Measurements from ENCODE around the gene ULK1.
A peak's percentile ranks its signal among the peaks of the same experiment; 100 is the strongest.

Gene ULK1

DNA sequence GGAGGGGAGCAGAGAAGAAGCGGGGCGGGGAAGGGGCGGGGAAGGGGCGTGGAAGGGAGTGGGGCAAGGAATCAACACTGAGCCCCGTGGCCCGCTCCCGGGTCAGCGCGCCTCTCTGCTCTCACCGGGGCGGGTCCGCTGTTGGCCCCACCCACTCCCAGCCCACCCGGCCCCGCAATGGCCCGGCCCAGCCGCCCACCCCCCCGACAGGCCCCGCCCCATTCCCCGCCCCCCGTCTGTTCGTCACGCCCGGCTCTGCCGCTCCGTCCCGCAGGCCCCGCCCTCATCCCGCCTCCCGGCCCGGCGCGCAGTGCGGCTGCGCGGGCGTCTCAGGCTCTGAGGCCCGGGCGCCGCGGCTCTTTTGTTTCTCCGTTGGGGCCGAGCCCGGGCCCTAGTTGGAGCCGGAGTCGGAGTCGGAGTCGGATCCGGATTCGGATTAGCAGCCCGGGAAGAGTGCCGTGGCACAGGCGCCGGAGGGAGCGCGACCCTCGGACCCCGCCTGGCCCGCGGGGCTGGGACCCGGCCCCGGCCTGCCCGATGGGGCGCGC is at the start of gene ULK1:
TSS of gene ULK1 (plus strand) at position 310 of the 548 bp plus-strand sequence. CDS start 380 bp downstream, outside the sequence.
- H3K9me3 Mint-ChIP-seq = no peaks in the 10 kb centered on the region
- H3K4me1 Mint-ChIP-seq (ENCODE audit: low read depth) = peaks cover 27% of the 10 kb centered on the region
- H3K27ac Mint-ChIP-seq = peak within 1 kb of the TSS; percentile 87
- peaks cover 33% of the 10 kb centered on the region for H3K36me3 Mint-ChIP-seq (ENCODE audit: low read depth)
- peak within 1 kb of the TSS; percentile 83 for H3K4me3 Mint-ChIP-seq
- H3K27me3 Mint-ChIP-seq = peaks cover 6% of the 10 kb centered on the region
- intact Hi-C loops (cut with micrococcal nuclease) = loop anchor here (2.0 to 10.0 kb wide), 3 partner anchors 16 to 60 kb away; partner anchors contain the start of gene PUS1

DNA sequence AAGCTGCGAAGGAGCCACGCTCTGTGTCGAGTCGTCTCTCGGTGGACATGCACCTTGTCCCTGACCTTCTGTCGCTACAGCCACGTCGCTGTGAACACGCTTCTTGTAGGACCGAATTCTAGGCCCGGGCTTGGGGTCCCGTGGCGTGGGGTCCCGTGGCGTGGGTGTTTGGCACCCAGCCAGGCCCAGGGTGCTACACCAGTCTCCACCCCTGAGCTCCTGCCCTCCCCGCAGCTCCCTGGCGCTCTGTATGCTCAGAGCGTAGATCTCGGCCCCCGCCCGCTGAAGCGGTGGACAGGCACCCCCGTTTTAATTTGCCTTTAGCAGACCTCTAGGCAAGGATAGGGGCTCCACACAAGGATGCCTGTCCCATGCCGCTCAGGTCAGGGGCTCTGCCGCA is 49.8 kb upstream of the ULK1 start:
- Mint-ChIP-seq H3K27ac (no peak overlapping the region), H3K27me3 (no peaks in the 10 kb centered on the region)

DNA sequence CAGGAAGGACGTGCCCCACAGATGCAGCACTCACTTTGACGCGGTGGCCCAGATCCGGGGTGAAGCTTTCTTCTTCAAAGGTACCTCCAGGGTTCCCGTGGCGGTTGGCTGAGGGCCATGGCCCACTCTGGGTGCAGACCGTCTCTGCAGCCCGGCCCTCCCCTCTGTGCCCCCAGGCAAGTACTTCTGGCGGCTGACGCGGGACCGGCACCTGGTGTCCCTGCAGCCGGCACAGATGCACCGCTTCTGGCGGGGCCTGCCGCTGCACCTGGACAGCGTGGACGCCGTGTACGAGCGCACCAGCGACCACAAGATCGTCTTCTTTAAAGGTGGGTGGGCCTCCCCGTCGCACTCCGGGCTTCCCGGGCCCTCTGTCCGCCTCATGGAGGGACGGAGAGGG is 49.3 kb upstream of the ULK1 start:
- H3K27me3 Mint-ChIP-seq = no peaks in the 10 kb centered on the region
- intact Hi-C loops (cut with micrococcal nuclease) = no loop called here
- H3K36me3 Mint-ChIP-seq (ENCODE audit: low read depth) = peaks cover 70% of the 10 kb centered on the region
- no peaks in the 10 kb centered on the region for H3K4me1 Mint-ChIP-seq (ENCODE audit: low read depth)
- no peaks in the 10 kb centered on the region for H3K9me3 Mint-ChIP-seq
- no peak overlapping the region for H3K4me3 Mint-ChIP-seq
- no peak overlapping the region for H3K27ac Mint-ChIP-seq

More for the DNA sequence above, 49.8 kb upstream of the ULK1 start:
- H3K4me1 Mint-ChIP-seq (ENCODE audit: low read depth) = no peaks in the 10 kb centered on the region
- H3K36me3 Mint-ChIP-seq (ENCODE audit: low read depth) = peaks cover 68% of the 10 kb centered on the region
- intact Hi-C loops (cut with micrococcal nuclease) = no loop called here
- H3K4me3 Mint-ChIP-seq = no peak overlapping the region
- H3K9me3 Mint-ChIP-seq = no peaks in the 10 kb centered on the region

DNA sequence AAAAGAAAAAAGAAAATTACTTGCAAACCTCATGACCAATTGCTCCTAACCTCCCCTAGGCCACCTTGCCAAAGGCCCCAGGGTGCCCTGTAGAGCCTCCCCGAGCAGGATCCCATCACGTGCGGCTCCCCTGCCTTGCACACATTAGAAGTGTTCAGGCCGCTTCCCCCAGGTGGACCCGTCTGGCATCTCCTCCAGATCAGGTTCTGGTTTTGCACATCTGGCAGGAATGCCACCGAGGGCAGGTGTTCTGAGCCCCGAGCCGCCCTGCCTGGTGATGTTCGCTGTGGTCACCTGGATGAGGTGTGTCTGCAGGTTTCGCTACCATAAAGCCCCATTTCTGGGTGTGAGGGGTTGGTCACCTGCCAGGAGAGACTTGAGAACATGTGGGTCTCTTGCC is 47.0 kb upstream of the ULK1 start:
- intact Hi-C loops (cut with micrococcal nuclease) = no loop called here
- Mint-ChIP-seq H3K9me3 (no peaks in the 10 kb centered on the region), H3K4me1 (ENCODE audit: low read depth) (peaks cover 7% of the 10 kb centered on the region), H3K27ac (no peak overlapping the region), H3K4me3 (no peak overlapping the region), H3K27me3 (no peaks in the 10 kb centered on the region), H3K36me3 (ENCODE audit: low read depth) (peaks cover 57% of the 10 kb centered on the region)

DNA sequence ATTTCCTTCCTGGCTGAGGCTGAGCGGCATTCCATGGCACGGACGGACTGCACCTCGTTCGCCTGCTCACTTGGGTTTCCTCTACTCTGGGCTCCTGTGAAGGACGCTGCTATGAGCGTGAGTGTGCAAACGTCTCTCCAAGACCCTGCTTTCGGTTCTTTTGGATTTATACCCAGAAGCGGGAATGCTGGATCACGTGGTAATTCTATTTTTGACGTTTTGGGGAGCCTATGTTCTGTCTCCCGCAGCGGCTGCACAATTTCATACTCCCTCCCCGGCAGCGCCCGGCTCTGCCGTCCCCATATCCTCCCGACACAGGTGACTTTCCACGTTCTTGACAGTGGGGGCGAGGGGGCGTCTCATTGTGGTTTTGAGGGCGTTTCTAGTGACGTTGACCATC is 45.7 kb upstream of the ULK1 start:
- Mint-ChIP-seq H3K36me3 (ENCODE audit: low read depth) (peaks cover 56% of the 10 kb centered on the region), H3K27me3 (peaks cover 5% of the 10 kb centered on the region), H3K9me3 (no peaks in the 10 kb centered on the region), H3K4me3 (no peak overlapping the region), H3K4me1 (ENCODE audit: low read depth) (peaks cover 14% of the 10 kb centered on the region), H3K27ac (no peak overlapping the region)
- intact Hi-C loops (cut with micrococcal nuclease) = no loop called here

DNA sequence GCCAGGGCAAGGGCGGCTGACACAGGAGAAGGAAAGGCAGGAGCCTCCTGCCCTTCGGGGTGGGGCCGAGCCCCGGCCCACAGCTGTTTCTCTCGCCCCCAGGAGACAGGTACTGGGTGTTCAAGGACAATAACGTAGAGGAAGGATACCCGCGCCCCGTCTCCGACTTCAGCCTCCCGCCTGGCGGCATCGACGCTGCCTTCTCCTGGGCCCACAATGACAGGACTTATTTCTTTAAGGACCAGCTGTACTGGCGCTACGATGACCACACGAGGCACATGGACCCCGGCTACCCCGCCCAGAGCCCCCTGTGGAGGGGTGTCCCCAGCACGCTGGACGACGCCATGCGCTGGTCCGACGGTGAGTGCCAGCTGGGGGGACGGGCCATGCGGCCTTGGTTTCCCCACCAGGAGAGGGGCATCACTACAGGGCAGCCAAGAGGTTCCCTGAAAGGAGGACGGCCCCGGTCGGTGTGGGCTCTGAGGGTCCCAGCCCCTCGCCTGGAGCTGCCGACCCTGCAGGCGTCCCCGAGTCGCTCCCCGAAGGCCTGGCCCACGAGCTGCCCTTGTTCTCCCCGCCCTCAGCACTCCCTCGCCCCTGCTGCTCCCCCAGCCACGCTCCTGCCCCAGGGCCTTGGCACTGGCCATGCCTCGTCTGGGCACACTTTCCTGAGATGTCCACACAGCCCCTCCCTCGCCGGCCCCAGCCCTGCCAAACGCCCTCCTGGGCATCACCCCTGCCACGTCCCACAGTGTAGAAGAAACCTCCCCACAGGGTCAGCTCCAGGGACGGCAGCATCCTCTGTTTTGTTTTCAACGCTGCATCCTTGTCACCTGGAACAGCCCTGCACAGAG is 44.5 kb upstream of the ULK1 start:
- Mint-ChIP-seq H3K27me3 (peaks cover 5% of the 10 kb centered on the region), H3K9me3 (no peaks in the 10 kb centered on the region), H3K27ac (no peak overlapping the region), H3K36me3 (ENCODE audit: low read depth) (peaks cover 47% of the 10 kb centered on the region), H3K4me1 (ENCODE audit: low read depth) (peaks cover 14% of the 10 kb centered on the region), H3K4me3 (no peak overlapping the region)
- intact Hi-C loops (cut with micrococcal nuclease) = no loop called here

DNA sequence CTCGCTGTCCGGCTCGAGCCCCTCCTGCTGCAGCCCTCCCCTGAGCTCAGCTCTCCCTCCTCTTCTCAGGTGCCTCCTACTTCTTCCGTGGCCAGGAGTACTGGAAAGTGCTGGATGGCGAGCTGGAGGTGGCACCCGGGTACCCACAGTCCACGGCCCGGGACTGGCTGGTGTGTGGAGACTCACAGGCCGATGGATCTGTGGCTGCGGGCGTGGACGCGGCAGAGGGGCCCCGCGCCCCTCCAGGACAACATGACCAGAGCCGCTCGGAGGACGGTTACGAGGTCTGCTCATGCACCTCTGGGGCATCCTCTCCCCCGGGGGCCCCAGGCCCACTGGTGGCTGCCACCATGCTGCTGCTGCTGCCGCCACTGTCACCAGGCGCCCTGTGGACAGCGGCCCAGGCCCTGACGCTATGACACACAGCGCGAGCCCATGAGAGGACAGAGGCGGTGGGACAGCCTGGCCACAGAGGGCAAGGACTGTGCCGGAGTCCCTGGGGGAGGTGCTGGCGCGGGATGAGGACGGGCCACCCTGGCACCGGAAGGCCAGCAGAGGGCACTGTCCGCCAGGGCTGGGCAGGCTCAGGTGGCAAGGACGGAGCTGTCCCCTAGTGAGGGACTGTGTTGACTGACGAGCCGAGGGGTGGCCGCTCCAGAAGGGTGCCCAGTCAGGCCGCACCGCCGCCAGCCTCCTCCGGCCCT is 43.4 kb upstream of the ULK1 start:
- intact Hi-C loops (cut with micrococcal nuclease) = no loop called here
- Mint-ChIP-seq H3K4me3 (no peak overlapping the region), H3K4me1 (ENCODE audit: low read depth) (peaks cover 14% of the 10 kb centered on the region), H3K27me3 (peaks cover 10% of the 10 kb centered on the region), H3K9me3 (no peaks in the 10 kb centered on the region), H3K36me3 (ENCODE audit: low read depth) (peaks cover 36% of the 10 kb centered on the region), H3K27ac (no peak overlapping the region)

DNA sequence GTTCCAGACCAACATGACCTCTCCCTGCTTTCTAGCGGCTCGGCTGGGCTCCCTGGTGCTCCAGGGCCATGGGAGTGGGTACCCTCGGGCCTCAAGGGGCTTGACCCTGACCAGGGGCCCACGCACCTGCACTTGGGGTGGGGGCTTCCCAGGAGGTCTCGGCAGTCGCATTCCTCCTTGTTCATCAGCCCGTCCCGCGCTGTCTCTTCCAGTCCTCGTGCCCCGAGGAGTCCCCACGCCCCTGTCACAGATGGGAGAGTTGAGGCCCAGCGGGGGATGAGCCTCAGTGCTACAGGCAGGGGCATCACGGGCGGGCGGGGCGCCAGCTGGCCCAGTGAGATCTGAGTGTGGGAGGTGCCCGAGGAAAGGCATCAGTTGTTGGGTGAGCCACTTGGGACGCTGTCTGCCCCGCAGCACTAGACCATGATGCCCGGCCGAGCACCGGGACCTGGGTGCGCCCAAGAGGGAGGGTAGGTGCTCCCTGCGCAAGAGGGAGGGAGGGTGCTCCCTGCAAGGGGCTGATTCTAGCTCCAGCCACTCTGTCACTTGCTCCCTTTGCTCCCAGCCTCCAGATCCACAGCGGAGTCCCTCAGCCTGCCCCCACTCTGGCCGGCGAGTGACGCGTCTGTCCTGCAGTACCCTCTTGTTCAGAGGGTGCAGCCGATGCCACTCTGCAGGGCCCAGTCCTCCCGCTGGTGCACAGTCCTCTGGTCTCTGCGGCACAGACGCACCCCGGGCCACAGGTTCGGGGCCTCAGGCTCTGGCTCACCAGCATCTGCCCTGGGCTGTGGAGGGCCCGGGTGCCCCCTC is 42.5 kb upstream of the ULK1 start:
- H3K27me3 Mint-ChIP-seq = peaks cover 17% of the 10 kb centered on the region
- H3K27ac Mint-ChIP-seq = no peak overlapping the region
- intact Hi-C loops (cut with micrococcal nuclease) = no loop called here
- peaks cover 26% of the 10 kb centered on the region for H3K36me3 Mint-ChIP-seq (ENCODE audit: low read depth)
- H3K9me3 Mint-ChIP-seq = no peaks in the 10 kb centered on the region
- H3K4me1 Mint-ChIP-seq (ENCODE audit: low read depth) = peaks cover 14% of the 10 kb centered on the region
- no peak overlapping the region for H3K4me3 Mint-ChIP-seq

DNA sequence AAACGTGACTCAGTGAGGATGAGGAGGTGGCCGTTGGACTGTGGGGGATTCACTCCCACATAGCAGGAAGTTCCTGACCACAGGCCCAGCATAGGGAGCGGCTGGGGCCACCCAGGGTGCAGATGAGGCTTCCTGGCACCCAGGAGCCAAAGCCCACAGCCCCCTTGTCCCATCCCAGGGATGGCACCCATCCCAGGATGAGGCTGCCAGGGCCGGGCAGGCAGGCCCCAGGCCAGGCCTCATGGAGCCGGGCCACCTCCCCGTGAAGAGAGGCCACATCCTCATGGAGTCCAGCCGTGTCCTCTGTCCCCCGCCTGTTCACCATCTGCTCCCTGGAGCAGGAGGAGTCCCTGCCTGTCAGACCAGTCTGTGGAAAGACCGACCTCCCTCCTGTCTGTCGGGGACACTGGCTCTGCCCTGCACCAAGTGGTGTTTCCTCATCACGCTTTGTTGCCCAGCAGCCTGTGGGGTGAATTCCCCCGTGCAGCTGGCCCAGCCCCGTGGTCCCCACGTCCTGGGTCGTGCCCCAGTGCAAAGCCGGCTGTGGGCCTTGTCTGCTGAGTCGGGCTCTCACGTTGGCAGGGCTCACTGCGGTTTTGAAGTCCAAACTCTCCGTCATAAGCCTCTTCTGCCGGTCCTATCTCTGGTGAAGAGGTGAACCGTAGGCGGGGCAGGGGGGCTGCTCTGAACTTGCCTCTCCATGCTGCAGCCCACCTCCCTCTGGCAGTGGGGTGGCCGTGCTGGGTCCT is 41.7 kb upstream of the ULK1 start:
- H3K4me3 Mint-ChIP-seq = no peak overlapping the region
- H3K4me1 Mint-ChIP-seq (ENCODE audit: low read depth) = peaks cover 14% of the 10 kb centered on the region
- peaks cover 22% of the 10 kb centered on the region for H3K27me3 Mint-ChIP-seq
- H3K36me3 Mint-ChIP-seq (ENCODE audit: low read depth) = peaks cover 20% of the 10 kb centered on the region
- no peak overlapping the region for H3K27ac Mint-ChIP-seq
- no peaks in the 10 kb centered on the region for H3K9me3 Mint-ChIP-seq
- intact Hi-C loops (cut with micrococcal nuclease) = no loop called here

DNA sequence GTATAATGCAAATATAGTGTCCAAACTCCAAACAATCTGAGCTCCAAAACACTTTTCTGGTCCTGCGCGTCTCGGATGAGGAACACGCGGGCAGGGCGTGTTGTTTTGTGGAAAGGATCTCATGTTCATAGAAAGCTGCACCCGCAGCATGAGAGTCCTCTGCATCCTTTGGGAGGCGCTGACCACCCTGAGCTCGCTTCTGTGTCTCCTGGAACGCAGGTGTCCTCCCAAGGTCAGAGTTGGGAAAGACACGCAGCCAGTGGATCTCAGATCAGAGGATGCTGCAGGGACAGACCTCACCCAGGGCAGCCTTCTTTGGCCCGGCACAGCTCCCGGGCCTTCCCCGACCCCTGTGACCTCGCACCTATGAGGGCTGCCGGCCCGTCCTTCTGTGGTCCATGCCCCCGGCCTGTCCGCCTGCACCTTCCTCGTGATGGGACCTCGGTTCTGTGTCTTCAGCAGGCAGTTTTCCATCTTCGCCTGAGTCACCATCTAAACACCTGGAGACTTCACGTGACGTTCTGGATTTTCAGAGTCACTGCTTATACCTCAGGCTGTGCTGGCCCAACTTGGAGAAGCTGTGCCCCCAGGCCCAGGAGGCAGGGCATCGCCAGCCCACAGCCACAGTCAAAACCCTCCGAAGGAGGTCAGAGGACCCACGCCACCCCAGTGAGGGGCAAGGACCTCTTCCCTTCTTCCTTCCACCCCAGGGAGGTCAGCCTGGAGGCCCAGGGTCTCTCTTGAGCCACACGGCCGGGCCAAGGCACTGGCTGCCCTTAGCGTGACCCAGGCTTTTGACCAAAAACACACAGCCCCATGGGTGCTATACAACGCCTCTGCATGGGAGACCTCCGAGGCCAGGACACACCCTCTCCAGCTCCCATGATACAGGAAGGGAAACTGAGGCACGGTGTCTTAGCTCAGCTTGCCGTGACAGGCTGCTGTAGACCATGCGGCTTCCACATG is 40.3 kb upstream of the ULK1 start:
- Mint-ChIP-seq H3K36me3 (ENCODE audit: low read depth) (peaks cover 20% of the 10 kb centered on the region), H3K4me1 (ENCODE audit: low read depth) (peaks cover 14% of the 10 kb centered on the region), H3K27ac (no peak overlapping the region), H3K27me3 (peaks cover 22% of the 10 kb centered on the region), H3K4me3 (no peak overlapping the region), H3K9me3 (no peaks in the 10 kb centered on the region)
- intact Hi-C loops (cut with micrococcal nuclease) = no loop called here

DNA sequence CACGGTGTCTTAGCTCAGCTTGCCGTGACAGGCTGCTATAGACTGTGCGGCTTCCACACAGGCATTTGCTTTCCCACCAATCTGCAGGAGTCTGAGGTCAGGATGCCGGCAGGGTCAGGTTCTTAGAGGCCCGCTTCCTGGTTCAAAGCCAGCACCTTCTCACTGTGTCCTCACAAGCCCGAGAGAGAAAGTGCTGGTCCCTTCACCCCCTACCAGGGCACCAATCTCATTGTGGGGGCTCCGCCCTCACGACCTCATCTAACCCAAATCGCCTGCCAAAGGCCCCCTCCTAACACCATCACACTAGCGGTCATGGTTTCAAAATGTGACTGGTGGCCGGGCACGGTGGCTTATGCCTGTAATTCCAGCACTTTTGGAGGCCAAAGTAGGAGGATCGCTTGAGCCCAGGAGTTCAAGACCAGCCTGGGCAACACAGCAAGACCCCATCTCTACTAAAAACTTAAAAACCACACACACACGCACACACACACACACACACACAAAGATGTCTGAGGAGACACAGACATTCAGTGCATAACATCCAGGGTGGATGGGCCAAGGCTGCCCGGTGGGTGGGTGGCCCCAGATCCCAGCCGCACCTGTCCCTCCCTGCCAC is 39.5 kb upstream of the ULK1 start:
- Mint-ChIP-seq H3K27me3 (peaks cover 22% of the 10 kb centered on the region), H3K4me3 (no peak overlapping the region), H3K27ac (no peak overlapping the region), H3K9me3 (no peaks in the 10 kb centered on the region), H3K4me1 (ENCODE audit: low read depth) (peaks cover 15% of the 10 kb centered on the region), H3K36me3 (ENCODE audit: low read depth) (peaks cover 12% of the 10 kb centered on the region)
- intact Hi-C loops (cut with micrococcal nuclease) = no loop called here

DNA sequence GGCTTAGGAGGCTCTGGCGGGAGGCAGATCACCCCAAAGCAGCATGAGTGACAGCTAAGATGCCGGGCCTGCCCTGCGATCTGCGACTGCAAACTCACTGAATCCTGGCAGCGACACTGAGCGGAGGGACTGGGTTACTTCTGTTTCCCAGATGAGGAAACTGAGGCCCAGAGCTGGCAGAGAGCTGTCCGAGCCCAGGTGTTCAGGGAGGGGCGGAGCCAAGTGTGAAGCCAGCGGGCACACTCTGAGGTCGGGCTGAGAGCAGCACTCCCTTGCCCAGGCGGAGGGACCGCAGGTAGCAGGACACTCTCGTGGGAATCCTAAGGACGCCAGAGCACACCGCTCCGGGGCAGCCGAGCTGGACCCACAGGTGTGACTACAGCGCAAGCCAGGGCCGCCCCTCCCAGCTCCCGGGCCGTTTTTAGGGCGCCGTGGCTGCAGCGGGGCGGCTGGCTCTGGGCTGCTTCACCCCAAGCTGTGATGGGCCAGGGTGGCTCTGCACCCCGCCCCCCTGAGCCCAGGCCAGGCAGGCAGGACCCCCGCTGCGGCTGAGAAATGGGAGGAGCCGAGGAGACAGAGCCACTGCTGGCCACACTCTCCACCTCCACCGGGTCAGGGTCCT is 38.8 kb upstream of the ULK1 start:
- intact Hi-C loops (cut with micrococcal nuclease) = no loop called here
- peaks cover 5% of the 10 kb centered on the region for H3K36me3 Mint-ChIP-seq (ENCODE audit: low read depth)

More for the DNA sequence above, 38.8 kb upstream of the ULK1 start:
- Mint-ChIP-seq H3K27me3 (peaks cover 22% of the 10 kb centered on the region), H3K9me3 (no peaks in the 10 kb centered on the region), H3K4me1 (ENCODE audit: low read depth) (peaks cover 21% of the 10 kb centered on the region), H3K4me3 (no peak overlapping the region), H3K27ac (peak overlapping the region; percentile 1)

All from dendritic cell treated with granulocyte-macrophage colony-stimulating factor and Interleukin-4, amounts not matched to agents 40 ng/mL and 50 ng/mL, for 4 days (primary cell).